ENCODE data around the gene LRP5.

LRP5 gene

DNA sequence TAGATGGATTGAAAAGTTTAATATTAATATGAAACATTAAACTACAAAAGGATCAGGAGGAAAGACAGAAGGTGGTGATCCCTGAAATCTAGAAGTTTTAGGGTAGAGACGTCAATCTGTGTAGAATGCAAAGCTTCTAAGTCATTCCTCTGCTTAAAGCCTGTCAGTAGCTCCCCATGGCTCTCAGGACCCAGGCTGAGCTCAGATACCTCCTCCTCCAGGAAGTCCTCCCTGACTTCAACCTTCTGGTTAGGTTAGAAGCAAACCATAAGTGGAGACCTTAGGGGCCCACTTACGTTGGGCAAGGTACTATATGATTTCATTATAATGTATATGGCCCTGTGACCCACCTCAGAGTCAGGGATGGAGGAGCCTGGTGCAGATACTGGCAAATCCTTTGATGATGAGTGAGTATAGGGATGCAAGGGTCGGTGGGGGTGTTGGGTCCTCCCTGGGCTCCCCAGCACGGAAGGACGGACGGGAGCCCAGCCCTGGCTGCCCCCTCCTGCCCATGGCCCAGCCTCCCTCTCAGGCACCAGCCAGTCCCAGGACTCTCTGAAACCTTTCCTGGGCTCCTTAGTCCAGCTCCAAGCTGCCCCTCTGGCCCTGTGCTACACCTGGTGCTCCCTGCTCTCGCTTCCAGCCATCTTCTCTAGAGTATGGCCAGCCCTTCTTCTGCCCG is 145.0 kb downstream of the LRP5 start:
- TF ChIP-seq CTCF (IDR thresholded peaks at IDR 0.05): no peak

- TF ChIP-seq CTCF (IDR thresholded peaks at IDR 0.05): no peak
Observed at GRCh38 chr11:68457898-68458249, 145.5 kb downstream of the LRP5 start.

DNA sequence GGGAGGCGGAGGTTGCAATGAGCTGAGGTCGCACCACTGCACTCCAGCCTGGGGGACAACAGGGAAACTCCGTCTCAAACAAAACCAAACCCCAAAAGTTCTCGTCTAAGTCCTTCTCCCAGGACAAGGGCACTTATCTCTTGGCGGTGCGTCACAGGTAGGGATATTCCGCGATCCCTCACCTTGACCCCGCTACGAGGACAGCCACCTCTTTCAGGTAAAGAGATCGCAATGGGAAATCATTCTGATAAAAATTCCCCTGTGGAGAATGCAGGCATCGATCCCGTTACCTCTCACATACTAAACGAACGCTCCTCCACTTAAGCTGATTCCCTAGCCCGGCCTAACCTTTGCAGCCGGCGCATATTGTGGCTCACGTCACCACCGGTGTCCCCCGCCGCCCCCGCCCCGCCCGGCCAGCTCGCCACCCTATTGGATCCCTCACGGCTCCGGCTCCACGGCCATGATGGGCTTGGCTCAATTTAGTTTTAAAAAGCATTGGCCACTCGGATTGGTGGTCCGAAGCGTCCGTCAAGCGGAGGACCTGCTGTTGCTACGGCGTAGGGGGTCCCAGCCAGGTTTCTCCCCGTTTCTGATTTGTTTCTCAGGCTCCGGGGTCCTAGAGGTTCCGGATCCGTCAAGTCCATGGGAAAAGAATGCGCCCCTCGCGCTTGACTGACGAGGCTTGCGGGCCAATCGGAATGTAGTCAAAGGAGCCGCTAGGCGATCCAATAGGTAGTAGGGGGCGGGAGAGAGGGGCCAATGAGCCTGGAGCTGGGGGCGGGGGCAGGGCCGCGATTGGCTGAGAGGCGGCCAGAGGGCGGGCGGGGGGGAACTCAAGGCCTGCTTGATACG is 147.7 kb downstream of the LRP5 start:
- TF ChIP-seq CTCF (IDR thresholded peaks at IDR 0.05): no peak

- no peak for TF ChIP-seq CTCF (IDR thresholded peaks at IDR 0.05)
Observed at GRCh38 chr11:68460741-68461574, 148.6 kb downstream of the LRP5 start, which contains the start of gene PPP6R3. TSS of gene PPP6R3 (plus strand) at chr11:68460752. CDS start at chr11:68537665, 76,913 bp downstream.

GRCh38 chr11:68461575-68461917 is 149.2 kb downstream of the LRP5 start:
- no peak for TF ChIP-seq CTCF (IDR thresholded peaks at IDR 0.05)

- TF ChIP-seq CTCF (IDR thresholded peaks at IDR 0.05): no peak
Observed at GRCh38 chr11:68463714-68464113, 151.3 kb downstream of the LRP5 start.

DNA sequence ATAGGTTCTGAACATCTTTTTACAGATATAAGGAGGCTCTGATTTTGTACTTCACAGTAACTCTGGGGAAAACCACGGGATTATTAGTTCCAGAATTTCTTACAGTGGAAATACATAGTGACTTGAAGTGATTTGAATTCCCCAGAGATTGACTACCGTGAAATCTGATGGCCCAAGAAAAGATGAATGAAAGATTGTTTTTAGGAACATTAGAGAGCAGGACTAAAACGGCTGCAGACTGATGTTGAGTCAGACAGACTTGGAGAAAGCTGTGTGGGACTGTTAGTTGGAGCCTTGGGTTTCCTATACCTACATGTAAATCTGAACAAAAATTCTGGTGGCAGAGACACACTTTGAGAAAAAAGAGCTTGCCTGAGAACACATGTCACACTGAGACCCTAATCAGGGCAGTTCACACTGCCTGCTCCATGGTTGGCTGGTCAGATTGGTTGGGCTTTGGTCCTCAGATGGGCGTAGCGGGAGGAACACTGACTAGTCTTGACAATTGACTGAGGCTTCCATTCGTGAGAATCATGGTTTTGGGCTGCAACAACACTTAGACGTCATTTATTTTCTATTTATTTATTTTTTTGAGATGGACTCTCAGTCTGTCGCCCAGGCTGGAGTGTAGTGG is 154.9 kb downstream of the LRP5 start:
- no peak for TF ChIP-seq CTCF (IDR thresholded peaks at IDR 0.05)
